ENCODE results near the gene MIB2. TPM values are rescaled to one million over a fixed set of nuclear protein-coding genes. Genes with fewer than 3 reads are reported as not detected.

MIB2 gene
- polyA plus RNA-seq, 1 donor from 2014 or later = 106 TPM

Other genes with a start within 250 kb of the MIB2 start
- gene AURKAIP1, start 240.3 kb upstream of the MIB2 start, polyA plus RNA-seq = 104 and 119 TPM in 2 replicates
- 696 and 734 TPM in 2 replicates for gene CCNL2, start 216.2 kb upstream of the MIB2 start, polyA plus RNA-seq
- 168 and 204 TPM in 2 replicates for gene MRPL20, start 208.2 kb upstream of the MIB2 start, polyA plus RNA-seq
- 0.28 TPM in 1 of 2 replicates, not detected in the other for gene ANKRD65, start 194.2 kb upstream of the MIB2 start, polyA plus RNA-seq
- gene VWA1, start 179.8 kb upstream of the MIB2 start, polyA plus RNA-seq = 0.88 and 1.4 TPM in 2 replicates
- not detected in 2 replicates for gene ATAD3C, start 165.8 kb upstream of the MIB2 start, polyA plus RNA-seq
- 51.3 and 57.2 TPM in 2 replicates for gene ATAD3B, start 143.7 kb upstream of the MIB2 start, polyA plus RNA-seq
- gene ATAD3A, start 103.3 kb upstream of the MIB2 start, polyA plus RNA-seq = 30.3 and 42.7 TPM in 2 replicates
- 46.7 and 52.1 TPM in 2 replicates for gene TMEM240, start 74.9 kb upstream of the MIB2 start, polyA plus RNA-seq
- 56.2 and 66.3 TPM in 2 replicates for gene SSU72, start 40.6 kb upstream of the MIB2 start, polyA plus RNA-seq
- gene FNDC10, start 15.4 kb upstream of the MIB2 start, polyA plus RNA-seq = 4.5 and 6.2 TPM in 2 replicates
- gene MMP23B, start 16.7 kb downstream of the MIB2 start, polyA plus RNA-seq = 0.98 and 4.3 TPM in 2 replicates
- gene CDK11B, start 43.5 kb downstream of the MIB2 start, polyA plus RNA-seq = 9.6 and 13.7 TPM in 2 replicates
- 93.2 and 112 TPM in 2 replicates for gene SLC35E2B, start 77.3 kb downstream of the MIB2 start, polyA plus RNA-seq
- gene CDK11A, start 108.9 kb downstream of the MIB2 start, polyA plus RNA-seq = 19.3 and 20.2 TPM in 2 replicates
- 38.5 and 55.5 TPM in 2 replicates for gene NADK, start 163.0 kb downstream of the MIB2 start, polyA plus RNA-seq